PC-9 (cell line): ENCODE data around the gene HOMER2. TPM values are rescaled to one million over a fixed set of nuclear protein-coding genes. Genes with fewer than 3 reads are reported as not detected.
"Not testable (repeated sequence)": the region's sequence is repeated elsewhere in the genome, so short reads cannot be mapped to it uniquely, and the experiment has no call there.

Source experiments
- Bru-seq: library from RNA; stranded (reverse); fragments of 400-500 nt; gene quantifications from one replicate; lab custom pipeline; 2021; lab: Mats Ljungman, UMichigan
- BruChase-seq, 2 experiments: library from RNA; stranded (reverse); fragments of 400-500 nt; gene quantifications; one replicate each; lab custom pipeline; 2021; lab: Mats Ljungman, UMichigan
- BruUV-seq: library from RNA; stranded (reverse); fragments of 400-500 nt; replicated peaks from 2 replicates; lab custom pipeline; 2021; lab: Mats Ljungman, UMichigan
- CTCF ChIA-PET: fragments of 300-600 bp; sonication (Branson Sonifier 250); formaldehyde crosslinking; loops from one replicate; lab custom pipeline; 2022; ENCODE audit warnings: antibody characterized with exemption; lab: Charles Lee
- POLR2A ChIA-PET: fragments of 300-600 bp; sonication (Branson Sonifier 250); formaldehyde crosslinking; loops from one replicate; lab custom pipeline; 2022; ENCODE audit warnings: antibody characterized with exemption; ENCODE audit not compliant: unreplicated experiment; lab: Charles Lee
- DNase-seq, 2 experiments: peaks; one replicate each; pipeline versions ENCODE4 v3.0.0 to v3.0.0-alpha.2; 2015 to 2022; ENCODE audit warnings: mixed read lengths in 1 of 2
- H2AFZ ChIP-seq: fragments of 200-600 bp; sonication (generic); 2 replicates; pipeline ENCODE4 v1.8.1; 2017; ENCODE audit warnings: antibody characterized with exemption
- H3F3A ChIP-seq: fragments of 200-600 bp; sonication (generic); 2 replicates; pipeline ENCODE4 v1.8.1; 2017; ENCODE audit warnings: antibody characterized with exemption, mild to moderate bottlenecking, low read depth; ENCODE audit not compliant: insufficient read depth
- H3K27ac ChIP-seq: fragments of 200-600 bp; sonication (generic); 2 replicates; pipeline ENCODE4 v1.6.1; 2016; ENCODE audit warnings: mixed run types
- H3K27me3 ChIP-seq: fragments of 200-600 bp; sonication (generic); 2 replicates; pipeline ENCODE4 v1.6.1; 2016; ENCODE audit warnings: low read depth, mixed run types; ENCODE audit not compliant: insufficient read depth
- H3K36me3 ChIP-seq: fragments of 200-600 bp; sonication (generic); 2 replicates; pipeline ENCODE4 v1.6.1; 2016; ENCODE audit warnings: low read depth, mixed run types
- H3K4me1 ChIP-seq: fragments of 200-600 bp; sonication (generic); replicated peaks from 2 replicates; pipeline ENCODE4 v1.6.1; 2016; ENCODE audit warnings: mixed run types; ENCODE audit not compliant: insufficient read depth
- H3K4me2 ChIP-seq: fragments of 200-600 bp; sonication (generic); 2 replicates; pipeline ENCODE4 v1.6.1; 2017; ENCODE audit warnings: mixed run types
- H3K4me3 ChIP-seq: fragments of 200-600 bp; sonication (generic); 2 replicates; pipeline ENCODE4 v1.6.1; 2016; ENCODE audit warnings: mixed run types
- H3K79me2 ChIP-seq: fragments of 200-600 bp; sonication (generic); 2 replicates; pipeline ENCODE4 v1.6.1; 2017; ENCODE audit warnings: low read depth, mixed run types
- H3K9me2 ChIP-seq: fragments of 200-600 bp; sonication (generic); 2 replicates; pipeline ENCODE4 v1.8.1; 2017; ENCODE audit warnings: mild to moderate bottlenecking; ENCODE audit not compliant: insufficient read depth
- H3K9me3 ChIP-seq: fragments of 200-600 bp; sonication (generic); 2 replicates; pipeline ENCODE4 v1.8.1; 2016; ENCODE audit warnings: low read depth; ENCODE audit not compliant: insufficient read depth
- H4K20me1 ChIP-seq: fragments of 200-600 bp; sonication (generic); 2 replicates; pipeline ENCODE4 v1.8.1; 2017; ENCODE audit not compliant: insufficient read depth
- EZH2 ChIP-seq: fragments of 200-600 bp; sonication (generic); IDR thresholded peaks from 2 replicates; pipeline ENCODE4 v1.8.0; 2017; ENCODE audit warnings: antibody characterized with exemption, low read depth
- intact Hi-C: fragments of 100-400 bp; cut with micrococcal nuclease; formaldehyde crosslinking; loops from one replicate; pipeline ENCODE4 v1.10.0; 2022; ENCODE audit not compliant: unreplicated experiment
- long read RNA-seq: library from polyadenylated mRNA; stranded (forward); transcript quantifications from one replicate; pipeline ENCODE4 v2.0.0, GENCODE V29; 2022
- total RNA-seq: library from RNA; stranded (reverse); gene quantifications from 2 replicates; pipeline ENCODE4 v1.2.3, GENCODE V29; 2021
- TF ChIP-seq, protein P1 (sequence below): fragments of 200-600 bp; sonication (generic); conservative IDR thresholded peaks from 2 replicates; pipeline ENCODE4 v1.6.1; 2017; ENCODE audit warnings: mixed run types, antibody characterized with exemption, mild to moderate bottlenecking, moderate library complexity

HOMER2 gene
- total RNA-seq, result 15.1 and 21.2 TPM in 2 replicates
- Bru-seq, nascent RNA, result percentile 47 among the genes with signal in this experiment
- BruChase-seq, experiment 1, labeled RNA remaining after a 2-hour chase, result percentile 42 among the genes with signal in this experiment
- BruChase-seq, experiment 2, labeled RNA remaining after a 6-hour chase, result percentile 39 among the genes with signal in this experiment
- long read RNA-seq, transcript HOMER2-202 (9 exons, 1,950 nt), result major isoform, 12 of 14 reads
- long read RNA-seq, partial matches to known transcripts, result 0 of 14 reads
- long read RNA-seq, other reads (novel, unspliced or antisense), result 2 of 14 reads

DNA sequence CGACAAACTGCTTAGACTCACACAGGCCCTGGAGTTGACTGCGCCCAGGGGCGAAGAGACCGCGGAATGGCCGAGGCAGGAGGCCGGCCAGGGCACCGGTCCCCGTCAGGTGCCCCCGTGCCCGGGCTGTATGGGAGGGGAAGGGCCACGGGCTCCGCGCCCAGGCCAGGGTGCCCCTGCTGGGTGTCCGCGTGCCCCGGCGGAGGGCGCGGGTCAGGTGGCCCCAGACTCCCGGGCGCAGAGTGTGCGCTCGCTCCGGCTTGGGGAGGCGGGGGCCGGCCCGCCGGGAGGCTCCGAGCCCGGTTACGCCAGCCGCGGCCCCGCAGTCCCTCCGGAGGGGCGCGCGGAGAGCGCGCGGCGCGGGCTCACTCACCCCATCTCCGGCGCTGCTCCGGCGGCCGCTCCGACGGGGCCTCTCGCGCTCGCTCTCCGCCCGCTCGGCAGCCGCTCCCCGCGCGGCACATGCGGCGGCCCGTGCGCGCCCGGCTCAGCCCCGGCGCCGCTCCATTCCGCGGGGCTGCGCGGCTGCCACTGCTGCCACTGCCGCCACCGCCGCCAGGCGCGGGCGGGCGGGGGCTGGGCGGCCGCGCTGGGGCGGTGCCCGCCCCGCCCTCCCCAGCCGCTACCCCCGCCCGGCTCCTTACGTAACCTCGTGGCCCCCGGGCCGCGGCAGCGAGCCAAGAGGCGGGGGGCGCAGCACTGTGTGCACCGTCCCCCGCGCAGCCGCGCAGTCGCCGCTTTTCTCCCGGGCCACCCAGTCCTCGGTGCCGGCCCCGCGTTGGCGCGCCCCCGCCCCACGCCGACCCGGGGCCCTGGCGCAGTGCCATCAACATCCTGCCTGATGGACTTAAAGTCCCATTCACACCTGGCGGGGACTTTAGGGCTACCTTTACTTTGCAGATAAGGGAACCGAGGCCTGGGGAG is at the start of gene HOMER2:
TSS of gene HOMER2 (minus strand) at position 563 of the 924 bp plus-strand sequence. CDS start at position 378, 185 bp downstream.
- Histone ChIP-seq H3K9me2 (no peaks in the 10 kb centered on the region), H3K79me2 (no peaks in the 10 kb centered on the region), H3F3A (no peaks in the 10 kb centered on the region), H3K4me3 (peak within 1 kb of the TSS; percentile 47; the same call in 1 of the 2 replicates), H3K27me3 (peaks cover 7% of the 10 kb centered on the region; the same call in 1 of the 2 replicates), H4K20me1 (no peaks in the 10 kb centered on the region), H3K4me2 (peak within 1 kb of the TSS; percentile 60), H2AFZ (peak within 1 kb of the TSS; percentile 40; the same call in 1 of the 2 replicates), H3K27ac (no peak within 1 kb of the TSS), H3K36me3 (no peaks in the 10 kb centered on the region), H3K4me1 (no peaks in the 10 kb centered on the region), H3K9me3 (no peaks in the 10 kb centered on the region)
- TF ChIP-seq, protein P1, sequence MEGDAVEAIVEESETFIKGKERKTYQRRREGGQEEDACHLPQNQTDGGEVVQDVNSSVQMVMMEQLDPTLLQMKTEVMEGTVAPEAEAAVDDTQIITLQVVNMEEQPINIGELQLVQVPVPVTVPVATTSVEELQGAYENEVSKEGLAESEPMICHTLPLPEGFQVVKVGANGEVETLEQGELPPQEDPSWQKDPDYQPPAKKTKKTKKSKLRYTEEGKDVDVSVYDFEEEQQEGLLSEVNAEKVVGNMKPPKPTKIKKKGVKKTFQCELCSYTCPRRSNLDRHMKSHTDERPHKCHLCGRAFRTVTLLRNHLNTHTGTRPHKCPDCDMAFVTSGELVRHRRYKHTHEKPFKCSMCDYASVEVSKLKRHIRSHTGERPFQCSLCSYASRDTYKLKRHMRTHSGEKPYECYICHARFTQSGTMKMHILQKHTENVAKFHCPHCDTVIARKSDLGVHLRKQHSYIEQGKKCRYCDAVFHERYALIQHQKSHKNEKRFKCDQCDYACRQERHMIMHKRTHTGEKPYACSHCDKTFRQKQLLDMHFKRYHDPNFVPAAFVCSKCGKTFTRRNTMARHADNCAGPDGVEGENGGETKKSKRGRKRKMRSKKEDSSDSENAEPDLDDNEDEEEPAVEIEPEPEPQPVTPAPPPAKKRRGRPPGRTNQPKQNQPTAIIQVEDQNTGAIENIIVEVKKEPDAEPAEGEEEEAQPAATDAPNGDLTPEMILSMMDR, result no peak
- no peak for TF ChIP-seq EZH2
- BruUV-seq, result no TSS peak
- peak in 1 of 2 experiments; percentile 41 for DNase-seq
- intact Hi-C loops, result no loop called here
- CTCF ChIA-PET, result no interaction called here
- POLR2A ChIA-PET, result no interaction called here

DNA sequence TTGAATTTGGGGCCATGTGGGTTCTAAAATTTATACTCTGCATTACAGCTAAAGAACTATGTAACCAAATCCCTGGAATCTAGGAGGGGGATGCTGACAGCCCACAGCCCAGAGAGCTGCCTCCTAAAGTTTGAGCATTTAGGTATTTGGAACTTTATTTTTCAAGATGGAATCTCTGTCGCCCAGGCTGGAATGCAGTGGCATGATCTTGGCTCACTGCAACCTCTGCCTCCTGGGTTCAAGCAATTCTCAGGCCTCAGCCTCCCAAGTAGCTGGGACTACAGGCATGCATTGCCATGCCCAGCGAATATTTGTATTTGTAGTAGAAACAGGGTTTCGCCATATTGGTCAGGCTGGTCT is 48.1 kb upstream of the HOMER2 start:
- BruUV-seq, H2AFZ ChIP-seq, H3K27ac ChIP-seq, H3K9me2 ChIP-seq, H3K79me2 ChIP-seq, H3K27me3 ChIP-seq, H3K4me1 ChIP-seq, H3K9me3 ChIP-seq, H4K20me1 ChIP-seq, H3K4me3 ChIP-seq, H3K36me3 ChIP-seq, CTCF ChIA-PET, DNase-seq: not testable (repeated sequence)
- TF ChIP-seq, protein P1, result 0 out of 2 replicates have a peak, but pooled peaks have one; percentile 12
- Histone ChIP-seq H3K4me2 (peak overlapping the region; percentile 67; the same call in 1 of the 2 replicates), H3F3A (peaks cover 13% of the 10 kb centered on the region; the same call in 1 of the 2 replicates)
- intact Hi-C loops, result loop anchor here (2.0 kb wide), 3 partner anchors 152 to 470 kb away; partner anchors contain the start of gene RPS17
- POLR2A ChIA-PET, result interaction anchor here (0.7 kb wide), 1 partner anchor 94 kb away, joined by 3 read pairs; no protein-coding TSS in a partner anchor
